H1 (cell line): ENCODE data around the gene DSCAM. TPM values are rescaled to one million over a fixed set of nuclear protein-coding genes. Genes with fewer than 3 reads are reported as not detected.

Experiments
- CTCF ChIA-PET: fragments of 300-600 bp; sonication (Branson Sonifier 250); formaldehyde crosslinking; loops from one replicate; lab custom pipeline; 2021; ENCODE audit not compliant: partially characterized antibody; lab: Charles Lee
- POLR2A ChIA-PET: fragments of 300-600 bp; sonication (Branson Sonifier 250); formaldehyde crosslinking; loops from one replicate; lab custom pipeline; 2021; ENCODE audit warnings: inconsistent platforms; ENCODE audit not compliant: partially characterized antibody; lab: Charles Lee
- DNase-seq, 2 experiments: peaks; one replicate each; pipeline versions ENCODE4 v3.0.0 to v3.0.0-alpha.2; 2010 to 2022; ENCODE audit warnings: low spot score in 2 of 2, low read depth in 1 of 2, mixed read lengths in 1 of 2
- FAIRE-seq: peaks from 2 replicates; lab custom pipeline; 2011; peaks lifted over from hg19 to GRCh38; lab: Jason Lieb, UNC
- H2AFZ ChIP-seq: 2 replicates; pipeline ENCODE4 v1.8.1; 2012; ENCODE audit warnings: low read length, inconsistent platforms
- H2AK5ac ChIP-seq: 2 replicates; pipeline ENCODE4 v1.6.1; 2013; ENCODE audit warnings: low read depth, low read length
- H2BK120ac ChIP-seq: replicated peaks from 2 replicates; pipeline ENCODE3; 2013; ENCODE audit warnings: low read depth, low read length, inconsistent platforms
- H2BK12ac ChIP-seq: 2 replicates; pipeline ENCODE4 v1.6.1; 2013; ENCODE audit warnings: low read depth, low read length
- H2BK15ac ChIP-seq: 2 replicates; pipeline ENCODE4 v1.6.1; 2013; ENCODE audit warnings: low read length
- H2BK20ac ChIP-seq: 2 replicates; pipeline ENCODE4 v1.6.1; 2013; ENCODE audit warnings: low read length
- H2BK5ac ChIP-seq: 2 replicates; pipeline ENCODE4 v1.6.1; 2013; ENCODE audit warnings: low read depth, low read length
- H3K14ac ChIP-seq: 2 replicates; pipeline ENCODE4 v1.6.1; 2013; ENCODE audit warnings: inconsistent platforms; ENCODE audit not compliant: insufficient read length
- H3K18ac ChIP-seq: 2 replicates; pipeline ENCODE4 v1.6.1; 2013; ENCODE audit warnings: low read length; ENCODE audit errors: extremely low read depth
- H3K23ac ChIP-seq: 2 replicates; pipeline ENCODE4 v1.6.1; 2013; ENCODE audit warnings: inconsistent platforms; ENCODE audit not compliant: insufficient read length
- H3K23me2 ChIP-seq: 2 replicates; pipeline ENCODE4 v1.6.1; 2013; ENCODE audit warnings: low read depth, low read length
- H3K27ac ChIP-seq: 2 replicates; pipeline ENCODE4 v1.6.1; 2011; ENCODE audit warnings: low read depth, low read length, inconsistent platforms
- H3K27me3 ChIP-seq, 4 experiments: replicated peaks in 1 of 4; 1 replicate in 1 of 4; 2 replicates in 3 of 4; pipeline versions ENCODE4 v1.6.1 to v1.8.1; 2011 to 2013; ENCODE audit warnings: low read length in 3 of 4, mild to moderate bottlenecking in 3 of 4, inconsistent platforms in 2 of 4, mixed read lengths in 2 of 4, moderate library complexity in 1 of 4; ENCODE audit not compliant: control insufficient read depth in 3 of 4, insufficient read depth in 3 of 4; ENCODE audit errors: extremely low read depth in 1 of 4
- H3K36me3 ChIP-seq, 4 experiments: 2 replicates each; pipeline versions ENCODE4 v1.6.1 to v1.8.1; 2011 to 2013; ENCODE audit warnings: mild to moderate bottlenecking in 4 of 4, low read length in 3 of 4, moderate library complexity in 2 of 4, control low read depth in 1 of 4, inconsistent platforms in 1 of 4; ENCODE audit not compliant: insufficient read depth in 4 of 4, control insufficient read depth in 2 of 4
- H3K4ac ChIP-seq: replicated peaks from 2 replicates; pipeline ENCODE3; 2013; ENCODE audit warnings: low read length, low read depth, mixed read lengths, inconsistent platforms; ENCODE audit not compliant: insufficient read length
- H3K4me1 ChIP-seq, 4 experiments: replicated peaks in 1 of 4; 1 replicate in 1 of 4; 2 replicates in 3 of 4; pipeline versions ENCODE4 v1.6.1 to v1.8.1; 2011 to 2013; ENCODE audit warnings: low read length in 3 of 4, inconsistent platforms in 2 of 4, mixed read lengths in 1 of 4; ENCODE audit not compliant: insufficient read depth in 4 of 4, control insufficient read depth in 3 of 4
- H3K4me2 ChIP-seq, 2 experiments: 2 replicates each; pipeline versions ENCODE4 v1.6.1 to v1.8.1; 2011 to 2013; ENCODE audit warnings: low read depth in 2 of 2, low read length in 2 of 2, control low read depth in 1 of 2, inconsistent platforms in 1 of 2, mild to moderate bottlenecking in 1 of 2; ENCODE audit not compliant: insufficient read depth in 1 of 2
- H3K4me3 ChIP-seq, 4 experiments: fragments of 200-600, 300-600 bp in 1 of 4; sonication (generic), shearing (Covaris generic), sonication (Bioruptor Twin) in 1 of 4; 2 replicates each; pipeline versions ENCODE4 v1.5.1 to v1.8.1; 2011 to 2016; ENCODE audit warnings: low read length in 4 of 4, low read depth in 3 of 4, control low read depth in 2 of 4, inconsistent platforms in 2 of 4, mild to moderate bottlenecking in 2 of 4, mixed read lengths in 1 of 4, moderate library complexity in 1 of 4; ENCODE audit not compliant: insufficient read depth in 2 of 4; ENCODE audit errors: extremely low read depth in 1 of 4
- H3K56ac ChIP-seq: replicated peaks from 2 replicates; pipeline ENCODE3; 2013; ENCODE audit warnings: low read depth, mild to moderate bottlenecking, mixed read lengths, low read length, inconsistent platforms; ENCODE audit not compliant: insufficient read length
- H3K79me1 ChIP-seq: 2 replicates; pipeline ENCODE4 v1.6.1; 2013; ENCODE audit warnings: low read depth, low read length, control low read depth
- H3K79me2 ChIP-seq, 2 experiments: 2 replicates each; pipeline versions ENCODE4 v1.6.1 to v1.8.1; 2012 to 2013; ENCODE audit warnings: low read length in 2 of 2, mild to moderate bottlenecking in 2 of 2, inconsistent platforms in 1 of 2; ENCODE audit not compliant: insufficient read depth in 2 of 2, control insufficient read depth in 1 of 2
- H3K9ac ChIP-seq, 4 experiments: replicated peaks in 1 of 4; 1 replicate in 1 of 4; 2 replicates in 3 of 4; pipeline versions ENCODE4 v1.6.1 to v1.8.1; 2011 to 2013; ENCODE audit warnings: low read depth in 3 of 4, low read length in 3 of 4, control low read depth in 2 of 4, mild to moderate bottlenecking in 2 of 4, moderate library complexity in 2 of 4, inconsistent platforms in 1 of 4; ENCODE audit errors: extremely low read depth in 1 of 4
- H3K9me3 ChIP-seq, 2 experiments: 2 replicates each; pipeline versions ENCODE4 v1.6.1 to v1.8.1; 2012 to 2013; ENCODE audit warnings: mild to moderate bottlenecking in 2 of 2, moderate library complexity in 2 of 2, control low read depth in 1 of 2, inconsistent platforms in 1 of 2, low read depth in 1 of 2, low read length in 1 of 2, mixed read lengths in 1 of 2; ENCODE audit not compliant: insufficient read depth in 2 of 2
- H4K20me1 ChIP-seq, 2 experiments: replicated peaks in 1 of 2; 2 replicates each; pipeline versions ENCODE3 to v1.8.1; 2011 to 2013; ENCODE audit warnings: inconsistent platforms in 2 of 2, low read length in 2 of 2, mild to moderate bottlenecking in 1 of 2; ENCODE audit not compliant: insufficient read depth in 2 of 2, control insufficient read depth in 1 of 2
- H4K5ac ChIP-seq: 2 replicates; pipeline ENCODE4 v1.6.1; 2013; ENCODE audit warnings: low read length, low read depth, mixed read lengths, inconsistent platforms; ENCODE audit not compliant: insufficient read length
- H4K8ac ChIP-seq: 2 replicates; pipeline ENCODE4 v1.8.0; 2013; ENCODE audit warnings: mild to moderate bottlenecking, moderate library complexity, low read length, inconsistent platforms; ENCODE audit not compliant: insufficient read depth; ENCODE audit errors: extremely low read depth
- H4K91ac ChIP-seq: replicated peaks from 2 replicates; pipeline ENCODE3; 2013; ENCODE audit warnings: low read length, mixed read lengths, inconsistent platforms; ENCODE audit not compliant: insufficient read length
- BRCA1 ChIP-seq: IDR thresholded peaks from 2 replicates; pipeline ENCODE4 v1.6.1; 2012; ENCODE audit warnings: low read depth, low read length, improper control_type of control experiment
- CREB1 ChIP-seq: IDR thresholded peaks from 2 replicates; pipeline ENCODE4 v1.6.1; 2012; ENCODE audit warnings: inconsistent platforms
- E2F6 ChIP-seq: IDR thresholded peaks from 2 replicates; pipeline ENCODE4 v1.6.1; 2012; ENCODE audit warnings: inconsistent platforms
- EZH2 ChIP-seq: fragments of 200-600 bp; sonication (generic); IDR thresholded peaks from 2 replicates; pipeline ENCODE4 v1.7.1; 2012; ENCODE audit warnings: low read depth, mild to moderate bottlenecking, moderate library complexity, low read length, inconsistent platforms; ENCODE audit not compliant: severe bottlenecking
- FOSL1 ChIP-seq: IDR thresholded peaks from 2 replicates; pipeline ENCODE4 v1.6.1; 2011; ENCODE audit warnings: mild to moderate bottlenecking, low read depth, low read length, moderate library complexity; ENCODE audit not compliant: insufficient read depth
- HDAC2 ChIP-seq, 2 experiments: fragments of 300-600 bp in 1 of 2; sonication (generic) in 1 of 2; IDR thresholded peaks; 2 replicates each; pipeline ENCODE4 v1.6.1; 2011 to 2012; ENCODE audit warnings: low read depth in 2 of 2, low read length in 2 of 2, mild to moderate bottlenecking in 2 of 2, moderate library complexity in 2 of 2, borderline replicate concordance in 1 of 2, inconsistent platforms in 1 of 2
- JUND ChIP-seq: IDR thresholded peaks from 2 replicates; pipeline ENCODE4 v1.6.1; 2011; ENCODE audit warnings: mild to moderate bottlenecking, improper control_type of control experiment, low read length
- PHF8 ChIP-seq: fragments of 200-600 bp; sonication (generic); conservative IDR thresholded peaks from 2 replicates; pipeline ENCODE4 v1.7.1; 2012; ENCODE audit warnings: low read depth, mild to moderate bottlenecking, inconsistent platforms, low read length, moderate library complexity
- RXRA ChIP-seq: IDR thresholded peaks from 2 replicates; pipeline ENCODE4 v1.6.1; 2011; ENCODE audit warnings: low read depth, mild to moderate bottlenecking, low read length, moderate library complexity; ENCODE audit not compliant: insufficient read depth
- SIN3A ChIP-seq, 2 experiments: IDR thresholded peaks in 1 of 2; conservative IDR thresholded peaks in 1 of 2; 2 replicates each; pipeline ENCODE4 v1.6.1; 2011 to 2012; ENCODE audit warnings: low read length in 2 of 2, improper control_type of control experiment in 1 of 2, low read depth in 1 of 2, mild to moderate bottlenecking in 1 of 2
- SIRT6 ChIP-seq: IDR thresholded peaks from one replicate; pipeline ENCODE4 v1.7.1; 2012; ENCODE audit warnings: low read length, inconsistent platforms
- SP2 ChIP-seq: IDR thresholded peaks from 2 replicates; pipeline ENCODE4 v1.6.1; 2012; ENCODE audit warnings: mild to moderate bottlenecking, low read length, inconsistent platforms
- TAF1 ChIP-seq: IDR thresholded peaks from 2 replicates; pipeline ENCODE4 v1.6.1; 2011; ENCODE audit warnings: mild to moderate bottlenecking, low read depth, low read length
- WGBS, 2 experiments: shearing (Covaris generic) in 1 of 2; methylation state at CpG; one replicate each; pipeline versions ENCODE4 v1.1.6 to v1.1.7; 2013 to 2015; ENCODE audit warnings: low lambda C conversion rate in 2 of 2, mixed read lengths in 2 of 2, inconsistent platforms in 1 of 2, low coverage in 1 of 2, missing lambda C conversion rate in 1 of 2; ENCODE audit not compliant: insufficient replicate concordance in 2 of 2, insufficient coverage in 1 of 2, insufficient read length in 1 of 2; ENCODE audit errors: extremely low coverage in 1 of 2, missing lambda C conversion rate in 1 of 2; 5-methylcytosine and 5-hydroxymethylcytosine counted together
- polyA plus RNA-seq, 7 experiments: library from polyadenylated mRNA; depleted of rRNA in 3 of 7; stranded (reverse) in 5 of 7; unstranded in 2 of 7; fragments of >200 nt in 5 of 7; fragments of 200-250 nt in 2 of 7; gene quantifications; 1 replicate in 5 of 7; 2 replicates in 1 of 7; 4 replicates in 1 of 7; pipeline versions ENCODE4 v1.2.1 to v1.2.3, GENCODE V29; 2011 to 2013; ENCODE audit warnings: missing spikeins in 2 of 7, mixed read lengths in 2 of 7
- total RNA-seq: library from RNA; stranded (reverse); fragmentation: NEBNext Ultra II Directional; extraction: Animal tissue kit (Norgen Biotek cat#: 25700); gene quantifications from 2 replicates; pipeline ENCODE4 v1.2.1, GENCODE V29; 2021

The DSCAM gene
- total and polyA plus RNA-seq, 2 of the 8 experiments (the other 6 are each of a cell fraction or from before 2014, with no cell fraction given) = 0.02 to 0.15 TPM

- Histone ChIP-seq H3K4ac (no peak overlapping the region), H2BK120ac (no peak overlapping the region), H3K4me1 (no peaks in the 10 kb centered on the region), H3K23ac (no peak overlapping the region), H4K8ac (no peak overlapping the region), H4K91ac (no peak overlapping the region), H2AK5ac (no peak overlapping the region)
- 97% methylated on average over 2 of the region's 2 CpGs; no CpG with 5 or more reads in 1 of the 2 experiments for WGBS, 2 experiments
- TF ChIP-seq BRCA1 (no peak), SIN3A (conservative IDR thresholded peaks at IDR 0.05 in 1 of 2, IDR thresholded peaks at IDR 0.05 in 1 of 2; ENCODE audit: low read depth in 1 of 2, low read length in 2 of 2) (no peak), PHF8 (no peak), FOSL1 (no peak), EZH2 (no peak), E2F6 (no peak), JUND (no peak), HDAC2 (IDR thresholded peaks at IDR 0.05; ENCODE audit: borderline replicate concordance in 1 of 2, low read depth in 2 of 2, low read length in 2 of 2) (no peak), SP2 (no peak), CREB1 (no peak), TAF1 (no peak), SIRT6 (no peak), RXRA (no peak)
- TF ChIP-seq, all 59 proteins: peak for 0
- no peak overlapping the region for H2BK12ac ChIP-seq
- no peak overlapping the region for H4K5ac ChIP-seq
- H3K4me2 ChIP-seq = no peak overlapping the region
- H3K36me3 ChIP-seq = no peaks in the 10 kb centered on the region
- FAIRE-seq = no peak
- H3K9ac ChIP-seq = no peak overlapping the region
- no peak overlapping the region for H2BK20ac ChIP-seq
- DNase-seq = no peak
- no peaks in the 10 kb centered on the region for H4K20me1 ChIP-seq
- H3K27ac ChIP-seq = no peak overlapping the region
- H3K79me2 ChIP-seq = no peaks in the 10 kb centered on the region
- H3K56ac ChIP-seq = no peak overlapping the region
- H2BK15ac ChIP-seq = no peak overlapping the region
- no peak overlapping the region for H2BK5ac ChIP-seq
- POLR2A ChIA-PET = no interaction called here
- no peak overlapping the region for H2AFZ ChIP-seq
- no peaks in the 10 kb centered on the region for H3K9me3 ChIP-seq
- no peaks in the 10 kb centered on the region for H3K23me2 ChIP-seq
- CTCF ChIA-PET = interaction anchor here (0.9 kb wide), 1 partner anchor 10 kb away, joined by 3 read pairs; no protein-coding TSS in a partner anchor
- H3K27me3 ChIP-seq = no peaks in the 10 kb centered on the region
- H3K18ac ChIP-seq = no peak overlapping the region
- H3K14ac ChIP-seq = no peak overlapping the region
- H3K4me3 ChIP-seq = no peak overlapping the region
- no peaks in the 10 kb centered on the region for H3K79me1 ChIP-seq
These were observed 636.7 kb downstream of the DSCAM start for GRCh38 chr21:40210251-40210650.
